GM19438 (cell line): ENCODE data around the gene OGFOD3.

ENCODE experiments used
- ATAC-seq: cut with Tn5 transposase; IDR thresholded peaks from one replicate; pipeline ENCODE4 v1.9.1; 2021; ENCODE audit warnings: low read depth; ENCODE audit not compliant: unreplicated experiment

The OGFOD3 gene

DNA sequence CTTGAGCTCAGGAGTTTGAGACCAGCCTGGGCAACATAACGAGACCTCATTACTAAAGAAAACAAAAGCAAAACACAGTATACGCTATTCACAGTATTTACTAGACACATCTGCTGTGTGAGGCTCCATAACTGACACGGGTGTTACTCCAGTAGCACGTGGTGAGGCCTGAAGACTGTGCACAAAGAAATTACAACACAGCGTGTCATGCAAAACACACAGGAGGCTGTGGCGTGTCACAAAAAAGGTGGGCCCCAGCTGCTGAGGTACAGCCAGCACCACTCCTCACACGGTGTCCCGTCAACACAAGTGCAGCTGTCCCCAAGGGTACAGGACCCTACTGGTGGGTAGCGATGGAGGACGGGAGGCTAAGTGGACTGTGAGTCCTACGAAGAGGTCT is 29.5 kb upstream of the OGFOD3 start:
- no peak for ATAC-seq

DNA sequence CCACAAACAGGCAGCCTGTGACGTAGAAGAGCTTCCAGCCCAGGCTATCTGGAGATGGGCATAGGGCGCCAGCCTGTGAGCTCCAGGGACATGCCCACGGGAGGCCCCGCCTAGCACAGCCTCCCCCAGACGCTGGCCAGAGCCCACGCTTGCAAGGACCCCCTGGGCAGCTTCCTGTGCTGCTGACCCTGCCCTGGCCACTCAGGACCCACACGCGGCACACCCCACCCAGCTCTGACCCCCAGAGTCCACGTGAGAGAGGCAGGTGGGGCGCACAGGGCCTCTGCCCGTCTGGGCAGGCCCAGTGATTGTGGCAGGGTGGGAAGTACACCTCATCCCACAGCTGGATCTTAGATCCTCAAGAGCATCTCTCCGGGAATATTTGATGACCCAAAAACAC is 28.3 kb upstream of the OGFOD3 start:
- no peak for ATAC-seq

GRCh38 chr17:82446124-82446523 is 27.7 kb upstream of the OGFOD3 start:
- no peak for ATAC-seq

DNA sequence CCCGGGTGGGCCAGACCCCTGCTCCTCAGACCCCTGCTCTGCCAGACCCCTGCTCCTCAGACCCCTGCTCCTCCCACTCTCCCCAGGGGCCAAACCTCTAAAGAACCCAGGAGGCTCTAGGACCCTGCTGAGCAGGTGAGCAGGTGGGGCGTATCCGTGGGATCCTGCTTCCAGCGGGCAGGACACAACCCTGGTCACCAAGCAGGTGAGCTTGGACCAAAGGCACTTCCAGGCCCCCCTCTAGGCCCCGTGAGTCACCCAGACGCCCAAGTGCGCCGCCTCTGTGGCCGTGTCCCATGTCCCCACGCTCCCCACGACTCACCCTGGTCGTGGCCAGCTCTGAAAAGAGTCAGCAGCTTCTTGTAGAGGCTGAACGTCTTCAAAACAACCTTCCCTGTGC is 27.2 kb upstream of the OGFOD3 start:
- no peak for ATAC-seq

GRCh38 chr17:82444941-82445521 is 26.6 kb upstream of the OGFOD3 start:
- ATAC-seq, result no peak

- ATAC-seq, result no peak
These were observed 26.0 kb upstream of the OGFOD3 start for GRCh38 chr17:82444284-82444893.

GRCh38 chr17:82443465-82444283 is 25.3 kb upstream of the OGFOD3 start:
- ATAC-seq, result no peak

DNA sequence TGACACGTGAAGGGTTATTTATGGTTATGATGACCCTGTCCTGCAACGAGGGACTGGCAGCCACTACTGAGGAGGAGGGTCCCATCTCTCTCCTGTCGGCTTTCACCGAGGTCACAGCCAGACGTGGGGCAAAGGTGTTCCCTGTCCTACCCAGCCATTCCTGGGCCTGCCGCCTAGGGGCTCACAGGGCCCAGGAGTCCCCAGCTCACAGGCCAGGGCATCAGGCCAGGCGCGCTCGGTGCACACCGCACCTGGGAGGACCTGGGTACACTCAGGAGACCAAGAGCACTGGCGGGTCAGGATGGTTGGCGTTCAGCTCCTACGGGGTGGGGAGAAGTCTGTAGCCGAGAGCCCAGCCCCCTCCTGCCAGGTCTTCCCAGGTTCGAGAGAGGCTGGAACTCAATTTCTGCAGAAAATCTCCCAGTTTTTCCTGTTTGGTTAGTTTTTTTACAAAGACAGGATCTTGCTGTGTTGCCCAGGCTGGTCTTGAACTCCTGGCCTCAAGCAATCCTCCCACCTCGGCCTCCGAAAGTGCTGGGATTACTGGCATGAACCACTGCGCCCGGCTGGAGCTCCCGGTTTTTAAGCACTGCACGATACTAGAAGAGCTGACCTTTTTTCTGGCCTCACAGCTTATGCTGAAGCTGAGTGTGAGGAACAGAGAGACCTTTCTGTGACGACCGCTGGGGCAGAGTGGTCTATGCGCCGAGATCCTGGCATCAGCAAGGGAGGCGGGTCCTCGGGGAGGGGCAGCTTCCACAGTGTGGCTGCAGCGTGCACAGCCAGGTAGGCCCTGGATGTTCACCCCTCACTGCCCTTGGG is 24.5 kb upstream of the OGFOD3 start:
- no peak for ATAC-seq

- no peak for ATAC-seq
These were observed 23.5 kb upstream of the OGFOD3 start for GRCh38 chr17:82441691-82442487.

GRCh38 chr17:82440991-82441627 is 22.7 kb upstream of the OGFOD3 start:
- no peak for ATAC-seq

DNA sequence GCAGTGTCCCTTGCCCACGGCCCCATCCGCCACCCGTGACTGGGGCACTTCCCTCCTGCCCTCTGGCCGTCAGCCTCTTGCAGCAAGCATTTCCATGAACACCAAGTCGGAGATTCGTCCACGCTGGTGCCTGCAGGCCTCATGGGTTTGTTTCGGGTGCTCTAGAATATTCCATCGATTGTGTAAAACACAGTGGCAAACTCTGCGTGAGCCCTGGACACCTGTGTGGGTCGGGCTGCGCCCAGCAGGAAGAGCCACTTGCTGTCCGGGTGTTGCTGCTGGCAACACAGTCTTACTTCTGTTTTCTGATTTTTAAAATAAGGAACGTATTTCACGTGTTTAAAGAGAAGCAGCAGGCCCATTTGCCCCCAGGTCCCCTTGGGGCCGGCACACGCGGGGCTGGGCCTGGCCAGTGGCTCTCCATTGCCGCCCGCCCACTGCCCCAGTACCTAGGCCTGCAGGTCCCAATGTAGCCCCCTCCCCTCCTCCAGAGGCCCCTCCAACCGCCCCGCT is 22.1 kb upstream of the OGFOD3 start:
- ATAC-seq, result no peak

DNA sequence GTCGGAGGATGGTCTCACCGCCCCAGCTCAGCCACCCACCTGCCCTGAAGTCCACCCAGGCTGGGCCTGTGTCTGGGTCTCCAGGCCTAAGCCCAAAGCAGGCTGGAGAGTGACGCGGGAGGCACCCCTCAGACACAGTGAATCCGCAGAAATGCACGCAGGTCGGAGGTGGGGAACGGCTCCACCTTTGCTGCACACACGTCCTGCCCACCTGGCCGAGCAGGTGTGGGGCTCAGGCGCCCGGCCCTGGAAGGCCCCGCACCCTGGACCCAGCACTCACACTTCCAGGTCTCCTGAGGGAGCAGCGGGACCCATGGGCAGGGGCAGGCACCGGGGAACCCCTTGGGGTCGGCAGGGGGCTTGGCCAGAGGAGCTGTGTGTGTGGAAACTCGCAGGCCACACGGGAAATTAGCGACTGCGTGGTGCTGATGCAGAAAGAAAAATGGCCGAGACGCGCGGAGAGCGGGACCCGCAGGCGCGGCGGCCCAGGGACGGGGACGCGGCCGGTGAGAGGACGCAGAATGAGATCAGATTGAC is 21.5 kb upstream of the OGFOD3 start:
- ATAC-seq, result no peak

DNA sequence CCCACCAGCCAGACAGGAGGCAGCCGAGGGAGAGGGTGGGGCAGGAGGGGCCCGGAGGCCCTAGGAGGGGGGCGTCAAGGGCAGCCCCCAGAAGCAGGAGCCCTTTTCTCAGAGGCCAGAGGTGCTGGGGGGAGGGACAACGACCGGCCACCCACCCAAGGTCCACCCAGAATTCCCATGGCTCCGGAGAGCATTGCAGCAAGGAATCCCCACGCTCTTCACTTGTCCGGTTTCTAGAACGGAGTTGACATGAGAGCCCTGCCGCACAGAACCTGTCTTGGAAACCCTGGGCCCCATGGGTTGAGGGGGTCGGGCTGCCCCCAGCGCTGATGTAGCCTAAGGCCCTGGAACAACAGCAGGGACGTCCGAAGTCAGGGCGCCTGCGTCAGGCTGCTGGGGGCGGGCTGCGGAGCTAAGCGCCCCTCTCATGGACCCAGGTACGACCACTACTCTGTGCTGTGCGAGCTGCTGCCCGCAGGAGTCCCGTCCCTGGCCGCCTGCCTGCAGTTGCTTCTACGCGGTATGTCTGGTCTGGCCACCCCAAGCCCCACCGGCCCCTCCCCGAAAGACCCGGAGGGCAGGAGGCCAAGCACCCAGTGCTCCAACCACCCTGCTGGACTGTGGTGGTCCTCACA is 20.9 kb upstream of the OGFOD3 start:
- no peak for ATAC-seq

DNA sequence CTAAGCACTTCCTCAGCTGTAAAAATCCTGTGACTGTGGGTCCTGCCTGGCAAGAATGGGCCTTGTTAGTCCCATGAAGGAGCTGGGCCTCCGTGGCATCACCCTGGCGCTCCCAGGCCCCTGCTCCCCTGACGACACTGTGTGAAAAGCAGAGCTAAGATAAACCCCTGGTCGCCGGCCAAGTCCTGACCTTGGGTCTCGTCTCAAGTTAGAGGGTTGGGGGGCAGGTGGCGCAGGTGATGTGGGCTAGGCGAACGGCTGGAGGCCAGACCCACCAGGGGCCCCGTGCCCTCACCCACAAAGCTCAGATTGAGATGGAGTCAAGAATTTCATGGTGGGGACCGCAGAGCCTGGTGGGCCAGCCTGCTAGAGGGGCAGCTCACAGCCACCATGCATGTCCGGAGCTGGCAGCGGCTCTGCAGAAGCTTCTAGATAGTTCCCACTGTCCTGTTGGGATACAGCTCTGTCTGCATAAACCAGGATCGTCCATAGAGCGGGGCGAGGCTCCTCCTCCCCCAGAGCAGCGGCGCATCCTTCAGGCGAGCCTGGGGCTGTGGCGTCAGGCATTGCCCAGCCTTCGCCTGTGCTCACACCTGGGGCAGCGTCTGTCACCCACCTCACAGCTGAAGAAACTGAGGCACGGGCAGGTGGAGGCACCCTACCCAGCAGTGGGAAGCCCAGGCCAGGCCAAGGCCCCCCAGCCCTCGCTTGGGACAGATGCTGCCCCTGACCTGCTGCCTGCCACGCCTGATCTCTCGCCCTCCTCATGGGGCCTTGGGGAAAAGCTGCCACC is 20.2 kb upstream of the OGFOD3 start:
- ATAC-seq, result no peak

- ATAC-seq, result no peak
These were observed 18.9 kb upstream of the OGFOD3 start for GRCh38 chr17:82437325-82437668.

DNA sequence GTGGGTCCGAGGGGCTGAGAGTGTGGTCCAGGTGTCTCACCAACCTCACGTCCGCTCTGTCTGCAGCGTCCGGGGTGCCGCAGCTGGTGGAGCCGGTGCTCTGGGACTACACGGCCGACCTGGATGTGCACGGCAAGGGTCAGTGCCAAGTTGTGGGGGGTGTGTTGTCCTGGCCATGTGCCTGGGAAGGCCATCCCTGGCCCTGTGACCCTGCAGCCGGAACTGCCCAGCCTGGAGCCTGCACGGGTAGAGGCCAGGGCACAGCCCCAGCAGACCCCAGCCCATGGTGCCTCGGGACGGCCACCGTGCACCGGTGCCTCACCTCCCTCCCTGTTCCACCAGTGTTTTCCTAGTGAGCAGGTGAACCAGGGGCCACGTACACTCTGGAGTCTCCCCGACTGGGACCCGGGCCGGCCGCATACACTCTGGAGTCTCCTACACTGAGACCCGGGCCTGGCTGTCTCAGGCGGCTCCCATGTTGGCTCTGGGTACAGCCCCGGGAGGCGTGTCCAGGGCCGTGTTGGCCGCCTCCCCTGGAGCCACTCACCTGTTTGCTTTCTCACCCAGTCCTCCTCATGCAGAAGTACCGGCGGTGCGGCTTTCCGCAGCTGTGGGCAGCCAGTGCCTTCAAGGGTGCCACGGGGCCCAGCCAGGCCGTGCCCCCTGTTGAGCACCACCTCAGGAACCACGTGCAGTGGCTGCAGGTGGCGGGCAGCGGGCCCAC is 18.4 kb upstream of the OGFOD3 start:
- no peak for ATAC-seq
